Muscle layer of colon (tissue), 2 donors: Measurements from ENCODE around the gene NSMCE4A.

Experiments
- H3K27ac ChIP-seq: one replicate; pipeline ENCODE4 v1.7.0; 2013; ENCODE audit warnings: low read depth, mild to moderate bottlenecking, low read length, moderate library complexity
- H3K27me3 ChIP-seq, 2 donors: one replicate each; pipeline ENCODE4 v1.7.0; 2013; ENCODE audit warnings: low read length in 2 of 2, mild to moderate bottlenecking in 2 of 2; ENCODE audit not compliant: insufficient read depth in 2 of 2, control insufficient read depth in 1 of 2
- H3K36me3 ChIP-seq: one replicate; pipeline ENCODE4 v1.7.0; 2013; ENCODE audit warnings: mild to moderate bottlenecking, low read length; ENCODE audit not compliant: insufficient read depth
- H3K4me1 ChIP-seq: one replicate; pipeline ENCODE4 v1.7.0; 2013; ENCODE audit warnings: mild to moderate bottlenecking, low read length; ENCODE audit not compliant: insufficient read depth
- H3K4me3 ChIP-seq, 2 donors: one replicate each; pipeline ENCODE4 v1.7.0; 2013; ENCODE audit warnings: low read length in 2 of 2, low read depth in 1 of 2, mild to moderate bottlenecking in 1 of 2, moderate library complexity in 1 of 2
- H3K9ac ChIP-seq: one replicate; pipeline ENCODE4 v1.7.0; 2013; ENCODE audit warnings: low read length
- H3K9me3 ChIP-seq: one replicate; pipeline ENCODE4 v1.7.0; 2013; ENCODE audit warnings: mild to moderate bottlenecking, low read length
- donor health status: abdominal sarcoma.
- donor health status: Adenocarcinoma of cecum.

Gene NSMCE4A

DNA sequence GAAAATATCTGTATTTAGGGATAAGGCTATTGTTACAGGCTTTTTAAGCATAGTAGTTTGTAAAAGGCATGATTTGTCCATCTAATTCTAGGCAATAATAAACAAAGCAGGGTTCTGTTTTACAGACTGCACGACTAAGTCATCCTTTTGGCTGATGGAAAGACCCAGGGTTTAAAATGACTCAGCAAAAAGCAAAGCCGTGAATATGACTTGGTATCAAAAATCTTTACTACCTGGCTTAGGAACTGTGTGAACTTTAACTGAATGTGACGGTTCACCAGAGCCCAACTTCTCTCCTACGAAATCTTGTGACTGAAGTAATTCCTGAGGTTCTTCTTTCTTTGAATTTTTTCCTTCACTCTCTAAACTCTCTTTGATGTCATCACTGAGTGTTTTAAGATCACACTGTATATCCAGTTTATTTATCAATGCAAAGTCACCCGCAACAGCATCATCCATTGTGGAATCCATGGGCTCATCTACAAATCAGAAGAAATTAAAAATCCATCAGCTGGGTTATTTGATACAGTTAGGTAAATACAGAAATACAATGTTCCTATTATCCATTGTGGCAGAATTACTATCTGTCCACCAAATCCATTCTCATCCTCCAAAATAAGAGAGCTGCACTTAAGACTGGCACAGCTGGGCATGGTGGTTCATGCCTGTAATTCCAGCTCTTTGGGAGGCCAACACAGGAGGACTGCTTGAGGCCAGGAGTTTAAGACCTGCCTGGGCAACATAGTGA is 64.2 kb downstream of the NSMCE4A start:
- H3K9ac ChIP-seq = no peak overlapping the region
- peaks cover 7% of the 10 kb centered on the region for H3K4me1 ChIP-seq
- H3K9me3 ChIP-seq = no peaks in the 10 kb centered on the region
- no peaks in the 10 kb centered on the region for H3K27me3 ChIP-seq
- H3K27ac ChIP-seq = no peak overlapping the region
- H3K36me3 ChIP-seq = peaks cover 17% of the 10 kb centered on the region
- no peak overlapping the region for H3K4me3 ChIP-seq
